ENCODE data around the gene FALEC. TPM values are rescaled to one million over a fixed set of nuclear protein-coding genes. Genes with fewer than 3 reads are reported as not detected.

The FALEC gene
- total and polyA plus RNA-seq, 9 of the 15 experiments (the other 6 are each of a cell fraction or from before 2014, with no cell fraction given): 0.15 to 1.8 (median 0.53) TPM; not detected in 5

- TF ChIP-seq ZNF511 (CRISPR knock-in tag; IDR thresholded peaks at IDR 0.05) (no peak), ZKSCAN8 (CRISPR knock-in tag; IDR thresholded peaks at IDR 0.05) (no peak), HOXB6 (CRISPR knock-in tag; IDR thresholded peaks at IDR 0.05; ENCODE audit: borderline replicate concordance) (no peak), E2F3 (CRISPR knock-in tag; IDR thresholded peaks at IDR 0.05) (no peak), PHF8 (IDR thresholded peaks at IDR 0.05; ENCODE audit: borderline replicate concordance, low read length) (peak; percentile 17; the same call in 1 of the 2 replicates), TBP (optimal IDR thresholded peaks at IDR 0.05; ENCODE audit: low read depth, low read length) (peak; percentile 14), HNRNPUL1 (IDR thresholded peaks at IDR 0.05; ENCODE audit: low read length) (no peak), ZNF785 (CRISPR knock-in tag; IDR thresholded peaks at IDR 0.05) (no peak)
These were observed 34.9 kb downstream of the FALEC start (continued) for GRCh38 chr1:150550222-150551050.

- Histone ChIP-seq H3K9ac (ENCODE audit: insufficient read depth in 1 of 2, low read depth in 2 of 2, low read length in 2 of 2) (peak overlapping the region; percentile 95 to 99), H3K27me3 (ENCODE audit: control insufficient read depth in 2 of 2, insufficient read depth in 2 of 2, low read length in 2 of 2) (no peaks in the 10 kb centered on the region), H3K9me1 (ENCODE audit: control insufficient read depth, insufficient read depth, low read length) (no peaks in the 10 kb centered on the region), H2AFZ (ENCODE audit: low read depth, low read length) (no peak overlapping the region), H3K4me2 (ENCODE audit: insufficient read depth, low read length) (peak overlapping the region; percentile 95), H4K20me1 (replicated peaks; ENCODE audit: control insufficient read depth, insufficient read depth, low read length) (peaks cover 7% of the 10 kb centered on the region), H3K27ac (ENCODE audit: extremely low read depth, low read depth, low read length) (peak overlapping the region; percentile 87), H3K79me2 (ENCODE audit: control insufficient read depth, insufficient read depth, low read length) (peaks cover 91% of the 10 kb centered on the region), H3K4me1 (replicated peaks in 1 of 2; ENCODE audit: control insufficient read depth in 2 of 2, insufficient read depth in 2 of 2, low read length in 2 of 2) (peaks cover 35 to 84% of the 10 kb centered on the region in 2 experiments), H3K4me3 (peak overlapping the region; percentile 75), H3K9me3 (replicated peaks; ENCODE audit: control insufficient read depth, insufficient read depth, low read depth, low read length) (no peaks in the 10 kb centered on the region), H3K36me3 (ENCODE audit: control insufficient read depth, insufficient read depth, low read length) (peaks cover 44% of the 10 kb centered on the region)
- ATAC-seq: no peak
- intact Hi-C loops (cut with micrococcal nuclease) (no loop called here), in situ Hi-C loops (cut with MboI) (no loop called here)
- CTCF ChIA-PET (ENCODE audit: low intra/inter-chr PET ratio): interaction anchor here (0.6 kb wide), 1 partner anchor 10 kb away, joined by 3 read pairs; no protein-coding TSS in a partner anchor
- POLR2A ChIA-PET: interaction anchor here (0.6 to 8.9 kb wide), 12 partner anchors 9 to 663 kb away, joined by 3 to 53 read pairs (median 4); partner anchors contain the start of genes ENSA and MCL1
- FAIRE-seq: no peak
- 47% methylated on average over 11 of the region's 11 CpGs for WGBS (ENCODE audit: insufficient coverage, low coverage, missing lambda C conversion rate)
- DNase-seq (ENCODE audit: extremely low read depth in 1 of 4, low spot score in 3 of 4): no peak
- BruUV-seq (replicated peaks): no TSS peak
- TF ChIP-seq U2AF2 (optimal IDR thresholded peaks at IDR 0.05; ENCODE audit: low read depth, low read length) (no peak), ZBTB7A (IDR thresholded peaks at IDR 0.05; ENCODE audit: borderline replicate concordance, control insufficient read depth, low read depth, low read length) (0 out of 2 replicates have a peak, but pooled peaks have one; percentile 2), E2F6 (IDR thresholded peaks at IDR 0.05; ENCODE audit: borderline replicate concordance in 1 of 2, extremely low read depth in 1 of 2, insufficient read depth in 1 of 2, insufficient read length in 1 of 2, low read depth in 1 of 2, low read length in 1 of 2, poor library complexity in 1 of 2, severe bottlenecking in 1 of 2) (peak in 1 of 2 experiments; percentile 64), POLR2AphosphoS5 (IDR thresholded peaks at IDR 0.05; ENCODE audit: control insufficient read depth, insufficient read depth, low read depth, low read length) (peak; percentile 26; the same call in 1 of the 2 replicates), SP1 (CRISPR knock-in tag; IDR thresholded peaks at IDR 0.05) (no peak), ZNF766 (CRISPR knock-in tag; conservative IDR thresholded peaks at IDR 0.05) (no peak), USF1 (CRISPR knock-in tag; IDR thresholded peaks at IDR 0.05) (0 out of 2 replicates have a peak, but pooled peaks have one; percentile 7), TCF3 (CRISPR knock-in tag; IDR thresholded peaks at IDR 0.05) (0 out of 2 replicates have a peak, but pooled peaks have one; percentile 5)
These were observed 35.7 kb downstream of the FALEC start for GRCh38 chr1:150551051-150551783.

Data from K562 (cell line).